RWPE2 (cell line): ENCODE results near the gene ZNF853.

Experiments used
- ATAC-seq: fragments of 200-7000 bp; cut with Tn5 transposase; 3 replicates; pipeline ENCODE4 v1.9.1; 2021; ENCODE audit warnings: low read depth
- DNase-seq: peaks from one replicate; pipeline ENCODE4 v3.0.0-alpha.2; 2020; ENCODE audit warnings: low spot score
- H3K27ac ChIP-seq: fragments of 450-650 bp; 2 replicates; pipeline ENCODE4 v1.5.1; 2017; ENCODE audit warnings: mild to moderate bottlenecking; ENCODE audit not compliant: poor library complexity, severe bottlenecking
- H3K27me3 ChIP-seq: fragments of 250-450 bp; sonication (Bioruptor Pico); 2 replicates; pipeline ENCODE4 v1.5.1; 2021; ENCODE audit warnings: mild to moderate bottlenecking, moderate library complexity; ENCODE audit not compliant: insufficient read depth, poor library complexity, severe bottlenecking
- H3K36me3 ChIP-seq: fragments of 250-450 bp; sonication (Bioruptor Pico); 2 replicates; pipeline ENCODE4 v1.5.1; 2020; ENCODE audit warnings: low read depth, mild to moderate bottlenecking, moderate library complexity
- H3K4me1 ChIP-seq: fragments of 250-450 bp; sonication (Bioruptor Pico); 2 replicates; pipeline ENCODE4 v1.5.1; 2021; ENCODE audit warnings: mild to moderate bottlenecking, moderate library complexity; ENCODE audit not compliant: insufficient read depth, poor library complexity, severe bottlenecking
- H3K4me3 ChIP-seq: fragments of 250-450 bp; sonication (Bioruptor Pico); 2 replicates; pipeline ENCODE4 v1.5.1; 2021; ENCODE audit warnings: mild to moderate bottlenecking, moderate library complexity; ENCODE audit not compliant: severe bottlenecking
- H3K9me3 ChIP-seq: fragments of 250-450 bp; sonication (Bioruptor Pico); 2 replicates; pipeline ENCODE4 v1.5.1; 2021; ENCODE audit warnings: mild to moderate bottlenecking, moderate library complexity; ENCODE audit not compliant: severe bottlenecking
- TF ChIP-seq, protein P1 (sequence below): fragments of 450-650 bp; IDR thresholded peaks from one replicate; pipeline ENCODE4 v1.5.1; 2017; ENCODE audit warnings: mild to moderate bottlenecking, moderate library complexity; ENCODE audit not compliant: poor library complexity, severe bottlenecking

Gene ZNF853

DNA sequence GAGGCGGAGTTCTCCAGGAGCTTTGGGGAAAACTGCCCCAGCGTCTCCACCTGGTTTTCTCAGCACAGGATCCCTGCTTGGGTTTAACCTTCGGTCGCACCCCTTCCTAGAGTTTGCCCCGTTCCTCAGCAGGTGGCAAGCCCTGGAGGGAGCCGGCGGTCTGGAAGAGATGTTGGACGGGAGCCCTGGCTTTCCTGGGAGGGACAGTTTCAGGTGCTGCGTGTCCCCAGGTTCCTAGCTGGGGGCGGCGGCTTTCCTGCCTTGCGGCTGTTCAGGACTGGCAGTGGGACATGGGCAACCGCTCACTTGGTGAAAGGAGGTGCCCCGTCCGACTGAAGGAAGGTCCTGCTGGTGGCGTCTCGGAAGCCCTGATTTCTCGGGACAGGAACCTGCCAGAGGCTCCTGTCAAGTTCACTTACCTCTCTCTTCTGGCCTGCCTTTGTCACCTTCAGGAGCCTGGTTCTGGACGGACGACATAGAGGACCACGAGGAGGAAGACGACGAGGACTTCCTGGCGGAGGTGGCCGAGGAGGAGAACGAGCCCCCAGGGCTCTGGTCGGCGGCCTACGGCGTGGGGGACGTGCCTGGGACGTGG, 36.5 kb downstream of the ZNF853 start:
- Histone ChIP-seq H3K9me3 (no peaks in the 10 kb centered on the region), H3K27ac (no peak overlapping the region), H3K4me3 (no peak overlapping the region), H3K27me3 (no peaks in the 10 kb centered on the region), H3K4me1 (no peaks in the 10 kb centered on the region), H3K36me3 (peaks cover 9% of the 10 kb centered on the region)
- TF ChIP-seq, protein P1, sequence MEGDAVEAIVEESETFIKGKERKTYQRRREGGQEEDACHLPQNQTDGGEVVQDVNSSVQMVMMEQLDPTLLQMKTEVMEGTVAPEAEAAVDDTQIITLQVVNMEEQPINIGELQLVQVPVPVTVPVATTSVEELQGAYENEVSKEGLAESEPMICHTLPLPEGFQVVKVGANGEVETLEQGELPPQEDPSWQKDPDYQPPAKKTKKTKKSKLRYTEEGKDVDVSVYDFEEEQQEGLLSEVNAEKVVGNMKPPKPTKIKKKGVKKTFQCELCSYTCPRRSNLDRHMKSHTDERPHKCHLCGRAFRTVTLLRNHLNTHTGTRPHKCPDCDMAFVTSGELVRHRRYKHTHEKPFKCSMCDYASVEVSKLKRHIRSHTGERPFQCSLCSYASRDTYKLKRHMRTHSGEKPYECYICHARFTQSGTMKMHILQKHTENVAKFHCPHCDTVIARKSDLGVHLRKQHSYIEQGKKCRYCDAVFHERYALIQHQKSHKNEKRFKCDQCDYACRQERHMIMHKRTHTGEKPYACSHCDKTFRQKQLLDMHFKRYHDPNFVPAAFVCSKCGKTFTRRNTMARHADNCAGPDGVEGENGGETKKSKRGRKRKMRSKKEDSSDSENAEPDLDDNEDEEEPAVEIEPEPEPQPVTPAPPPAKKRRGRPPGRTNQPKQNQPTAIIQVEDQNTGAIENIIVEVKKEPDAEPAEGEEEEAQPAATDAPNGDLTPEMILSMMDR, result no peak
- no peak for ATAC-seq
- DNase-seq, result no peak

DNA sequence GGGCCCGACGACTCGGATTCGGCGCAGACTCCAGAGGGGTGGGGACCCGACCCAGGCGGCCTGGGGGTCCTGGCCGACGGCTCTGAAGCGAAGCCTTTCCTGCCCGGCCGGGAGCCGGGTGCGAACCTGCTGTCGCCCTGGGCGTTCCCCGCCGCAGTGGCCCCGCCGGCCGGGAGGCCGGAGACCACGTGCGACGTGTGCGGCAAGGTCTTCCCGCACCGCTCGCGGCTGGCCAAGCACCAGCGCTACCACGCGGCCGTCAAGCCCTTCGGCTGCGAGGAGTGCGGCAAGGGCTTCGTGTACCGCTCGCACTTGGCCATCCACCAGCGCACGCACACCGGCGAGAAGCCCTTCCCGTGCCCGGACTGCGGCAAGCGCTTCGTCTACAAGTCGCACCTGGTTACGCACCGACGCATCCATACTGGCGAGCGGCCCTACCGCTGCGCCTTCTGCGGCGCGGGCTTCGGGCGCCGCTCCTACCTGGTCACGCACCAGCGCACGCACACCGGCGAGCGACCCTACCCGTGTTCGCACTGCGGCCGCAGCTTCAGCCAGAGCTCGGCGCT, 37.1 kb downstream of the ZNF853 start:
- TF ChIP-seq, protein P1, result no peak
- Histone ChIP-seq H3K4me1 (no peaks in the 10 kb centered on the region), H3K27me3 (no peaks in the 10 kb centered on the region), H3K27ac (no peak overlapping the region), H3K36me3 (peaks cover 9% of the 10 kb centered on the region), H3K4me3 (no peak overlapping the region), H3K9me3 (no peaks in the 10 kb centered on the region)
- ATAC-seq (no peak), DNase-seq (no peak)

- H3K36me3 ChIP-seq, result peaks cover 9% of the 10 kb centered on the region
- no peaks in the 10 kb centered on the region for H3K4me1 ChIP-seq
- ATAC-seq, result no peak
- H3K27ac ChIP-seq, result no peak overlapping the region
- DNase-seq, result no peak
- TF ChIP-seq, protein P1, result no peak
- H3K9me3 ChIP-seq, result no peaks in the 10 kb centered on the region
- H3K4me3 ChIP-seq, result no peak overlapping the region
- no peaks in the 10 kb centered on the region for H3K27me3 ChIP-seq
Observed at GRCh38 chr7:6653071-6654003, 37.9 kb downstream of the ZNF853 start.

DNA sequence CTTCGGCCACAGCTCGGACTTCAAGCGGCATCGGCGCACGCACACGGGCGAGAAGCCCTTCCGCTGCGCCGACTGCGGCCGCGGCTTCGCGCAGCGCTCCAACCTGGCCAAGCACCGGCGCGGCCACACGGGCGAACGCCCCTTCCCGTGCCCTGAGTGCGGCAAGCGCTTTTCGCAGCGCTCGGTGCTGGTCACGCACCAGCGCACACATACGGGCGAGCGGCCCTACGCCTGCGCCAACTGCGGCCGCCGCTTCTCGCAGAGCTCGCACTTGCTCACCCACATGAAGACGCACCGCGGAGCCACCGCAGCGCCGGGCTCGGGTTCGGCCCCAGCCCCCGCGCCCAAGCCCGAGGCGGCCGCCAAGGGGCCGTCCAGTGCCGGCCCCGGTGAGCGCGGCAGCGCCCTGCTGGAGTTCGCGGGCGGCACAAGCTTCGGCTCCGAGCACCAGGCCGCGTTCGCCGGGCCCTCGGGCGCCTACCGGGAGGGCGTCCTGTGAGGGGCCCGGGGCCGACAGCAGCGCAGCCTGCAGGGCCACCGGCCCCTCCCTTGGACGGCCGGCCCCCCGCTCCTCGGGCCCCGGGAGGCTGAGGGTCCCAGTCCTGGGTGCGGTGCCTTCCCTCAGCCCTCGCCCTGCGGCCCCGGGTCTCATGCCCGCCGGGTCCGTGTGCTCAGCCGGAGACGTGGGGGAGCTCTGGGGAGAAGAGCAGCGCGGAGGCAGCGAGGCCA, 38.9 kb downstream of the ZNF853 start:
- H3K9me3 ChIP-seq, result no peaks in the 10 kb centered on the region
- H3K4me1 ChIP-seq, result no peaks in the 10 kb centered on the region
- no peak for ATAC-seq
- no peak overlapping the region for H3K27ac ChIP-seq
- H3K36me3 ChIP-seq, result peaks cover 9% of the 10 kb centered on the region
- DNase-seq, result no peak
- TF ChIP-seq, protein P1, result no peak
- H3K4me3 ChIP-seq, result no peak overlapping the region
- no peaks in the 10 kb centered on the region for H3K27me3 ChIP-seq
